GM18498 (cell line): ENCODE data around the gene PODNL1.
"Not testable (repeated sequence)": the region's sequence is repeated elsewhere in the genome, so short reads cannot be mapped to it uniquely, and the experiment has no call there.

Experiments
- ATAC-seq: cut with Tn5 transposase; IDR thresholded peaks from one replicate; pipeline ENCODE4 v1.9.1; 2021; ENCODE audit warnings: mild to moderate bottlenecking, moderate library complexity; ENCODE audit not compliant: unreplicated experiment

Gene PODNL1

DNA sequence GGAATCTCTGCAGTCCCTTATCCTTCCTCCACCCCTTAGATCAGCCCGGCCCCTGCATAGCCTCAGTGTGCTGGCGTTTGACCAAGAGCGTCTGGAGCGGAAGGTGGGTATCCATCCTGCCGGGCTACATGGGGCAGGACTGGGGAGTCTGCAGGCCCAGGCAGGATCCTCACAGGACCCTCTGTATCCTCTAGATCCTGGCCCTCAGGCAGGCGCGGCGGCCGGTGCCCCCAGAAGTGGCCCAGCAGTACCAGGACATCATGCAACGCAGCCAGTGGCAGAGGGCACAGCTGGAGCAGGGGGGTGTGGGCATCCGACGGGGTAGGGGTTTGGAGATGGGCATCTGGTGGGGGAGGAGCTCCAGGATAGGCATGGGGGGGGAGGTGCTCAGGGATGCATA lies 8.9 kb downstream of the PODNL1 start:
- ATAC-seq: no peak

DNA sequence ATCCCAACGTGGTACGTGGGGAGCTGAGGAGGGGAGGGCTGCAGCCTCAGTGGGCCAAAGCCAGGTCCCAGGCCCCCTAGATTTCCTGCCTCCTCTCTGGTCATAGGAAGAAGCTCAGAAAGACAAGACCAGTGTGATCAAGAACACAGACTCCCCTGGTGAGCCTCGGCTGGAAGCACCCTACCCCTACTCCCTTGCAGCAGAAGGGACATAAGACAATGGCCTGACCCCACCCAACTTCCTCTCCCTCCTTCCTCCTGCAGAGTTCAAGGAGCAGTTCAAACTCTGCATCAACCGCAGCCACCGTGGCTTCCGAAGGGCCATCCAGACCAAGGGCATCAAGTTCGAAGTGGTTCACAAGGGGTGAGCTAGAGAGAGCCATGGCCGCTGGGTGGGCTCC lies 11.5 kb downstream of the PODNL1 start:
- ATAC-seq: no peak

DNA sequence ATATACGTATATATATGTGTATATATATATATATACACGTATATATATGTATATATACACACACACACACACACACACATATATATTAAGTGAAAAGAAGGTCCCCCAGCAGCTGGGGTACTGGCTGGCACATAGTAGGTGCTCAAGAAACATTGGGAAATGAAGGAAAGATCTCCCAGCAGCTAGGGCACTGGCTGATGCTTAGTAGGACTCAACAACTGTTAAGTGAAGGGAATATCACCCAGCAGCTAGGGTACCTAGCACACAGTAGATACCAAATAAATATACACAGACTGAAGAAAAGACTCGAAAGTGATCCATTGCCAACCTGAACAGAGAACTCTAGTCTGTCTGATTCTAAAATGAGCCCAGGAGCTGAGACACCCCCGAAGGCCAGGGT lies 12.2 kb downstream of the PODNL1 start:
- no peak for ATAC-seq

DNA sequence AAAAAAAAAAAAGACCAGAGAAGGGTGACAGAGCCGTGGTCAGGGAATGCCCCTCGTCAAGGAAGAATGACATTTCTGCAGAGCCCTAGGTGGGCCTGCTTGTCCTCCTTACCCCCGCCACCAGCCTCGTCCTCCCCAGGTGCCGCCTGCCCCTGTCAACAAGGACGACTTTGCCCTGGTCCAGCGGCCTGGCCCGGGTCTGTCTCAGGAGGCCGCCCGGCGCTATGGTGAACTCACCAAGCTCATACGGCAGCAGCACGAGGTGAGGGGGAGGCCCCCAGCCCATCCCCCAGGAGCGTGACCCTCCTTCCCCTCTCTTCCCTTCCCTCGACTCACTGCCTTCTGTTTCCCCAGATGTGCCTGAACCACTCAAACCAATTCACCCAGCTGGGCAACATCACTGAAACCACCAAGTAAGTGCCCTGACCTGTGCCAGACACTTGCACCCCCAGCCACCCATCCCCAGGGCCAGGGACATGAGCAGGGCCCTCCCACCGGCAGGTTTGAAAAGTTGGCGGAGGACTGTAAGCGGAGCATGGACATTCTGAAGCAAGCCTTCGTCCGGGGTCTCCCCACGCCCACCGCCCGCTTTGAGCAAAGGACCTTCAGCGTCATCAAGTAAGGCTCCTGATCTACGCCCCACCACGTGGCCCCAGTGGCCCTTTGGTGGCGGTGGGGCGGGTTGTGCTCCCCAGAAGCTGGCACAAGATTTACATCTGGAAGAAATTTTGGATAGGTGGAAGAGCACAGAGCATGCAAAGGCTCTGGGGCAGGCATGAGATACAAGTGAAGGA lies 14.8 kb downstream of the PODNL1 start:
- no peak for ATAC-seq

DNA sequence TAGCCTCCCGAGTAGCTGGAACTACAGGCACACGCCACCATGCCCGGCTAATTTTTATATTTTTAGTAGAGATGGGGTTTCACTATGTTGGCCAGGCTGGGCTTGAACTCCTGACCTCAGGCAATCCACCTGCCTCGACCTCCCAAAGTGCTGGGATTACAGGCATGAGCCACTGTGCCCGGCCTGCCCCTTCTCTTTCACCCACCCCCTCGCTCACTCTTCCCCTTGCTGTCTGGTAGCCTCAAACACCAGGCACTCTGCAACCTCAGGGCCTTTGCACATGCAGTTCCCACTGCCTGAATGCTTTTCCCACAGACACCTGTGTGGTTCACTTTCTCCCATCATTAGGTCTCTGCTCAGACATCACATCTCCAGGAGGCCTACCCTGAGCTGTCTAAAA lies 16.1 kb downstream of the PODNL1 start:
- ATAC-seq: not testable (repeated sequence)

DNA sequence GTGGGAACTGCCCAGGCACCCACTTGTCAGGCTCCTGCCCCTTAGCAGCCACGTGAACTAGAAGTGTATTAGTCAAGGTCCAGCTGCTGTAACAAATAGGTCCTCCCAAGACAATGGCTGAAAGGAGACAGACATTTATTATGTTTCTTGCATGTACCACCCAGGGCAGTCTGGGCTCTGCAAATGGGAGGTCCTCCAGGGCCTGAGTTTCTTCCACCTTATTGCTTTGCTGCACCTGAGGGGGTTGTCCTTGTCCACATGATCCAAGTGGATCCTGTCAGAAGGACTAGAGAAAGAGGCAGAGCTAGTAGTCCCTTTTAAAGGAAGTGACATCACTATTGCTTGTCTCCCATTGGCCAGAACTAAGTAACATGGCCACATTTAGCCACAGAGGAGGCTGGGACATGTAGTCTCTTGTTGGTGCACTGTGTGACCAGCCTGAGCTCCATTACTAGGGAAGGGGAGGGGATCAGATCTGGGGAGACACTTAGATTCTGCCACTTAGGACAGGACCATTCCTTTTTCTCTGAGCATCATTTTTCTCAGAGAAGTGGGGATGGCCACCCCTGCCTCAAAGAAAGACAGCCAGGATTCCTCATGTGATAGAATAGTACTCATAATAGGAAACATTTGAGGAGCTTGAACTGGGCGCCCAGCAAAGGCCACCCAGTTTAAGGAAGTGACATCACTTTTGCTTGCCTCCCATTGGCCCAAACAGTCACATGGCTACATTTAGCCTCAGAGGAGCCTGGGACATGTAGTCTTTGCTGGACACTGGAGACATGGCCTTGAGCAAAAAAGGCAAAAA lies 17.1 kb downstream of the PODNL1 start:
- ATAC-seq: no peak

DNA sequence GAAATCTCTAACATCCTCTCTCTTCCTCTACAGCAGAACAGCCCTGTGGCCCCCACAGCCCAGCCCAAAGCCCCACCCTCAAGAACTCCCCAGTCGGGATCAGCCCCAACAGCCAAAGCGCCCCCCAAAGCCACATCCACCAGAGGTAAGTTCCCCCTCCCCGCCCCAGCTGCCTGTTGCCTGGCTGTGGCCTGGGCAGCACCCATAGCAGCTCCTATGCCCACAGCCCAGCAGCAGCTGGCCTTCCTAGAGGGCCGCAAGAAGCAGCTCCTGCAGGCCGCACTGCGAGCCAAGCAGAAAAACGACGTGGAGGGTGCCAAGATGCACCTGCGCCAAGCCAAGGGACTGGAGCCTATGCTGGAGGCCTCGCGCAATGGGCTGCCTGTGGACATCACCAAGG lies 17.7 kb downstream of the PODNL1 start:
- no peak for ATAC-seq

DNA sequence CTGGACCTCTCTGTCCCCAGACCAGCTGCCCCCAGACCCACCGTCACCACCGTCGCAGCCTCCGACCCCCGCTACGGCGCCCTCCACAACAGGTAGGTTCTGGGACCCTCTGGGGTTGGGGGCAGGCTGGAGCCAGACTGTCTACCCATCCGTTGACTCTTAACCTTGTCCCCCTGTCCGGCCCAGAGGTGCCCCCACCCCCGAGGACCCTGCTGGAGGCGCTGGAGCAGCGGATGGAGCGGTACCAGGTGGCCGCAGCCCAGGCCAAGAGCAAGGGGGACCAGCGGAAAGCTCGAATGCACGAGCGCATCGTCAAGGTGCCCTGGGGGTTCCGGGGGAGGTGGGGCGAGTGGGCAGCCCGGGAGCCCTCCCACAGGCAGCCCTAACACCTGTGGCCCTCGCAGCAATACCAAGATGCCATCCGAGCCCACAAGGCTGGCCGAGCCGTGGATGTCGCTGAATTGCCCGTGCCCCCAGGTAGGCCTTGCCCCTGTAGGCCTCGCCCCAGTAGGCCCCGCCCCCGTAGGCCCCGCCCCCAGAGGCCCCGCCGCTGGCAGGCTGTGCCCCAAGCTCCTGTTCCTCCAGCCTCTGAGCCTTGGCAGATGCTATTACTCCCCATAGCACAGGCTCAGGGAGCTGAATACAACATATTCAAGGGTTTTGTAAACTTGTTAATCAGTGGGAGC lies 19.3 kb downstream of the PODNL1 start:
- no peak for ATAC-seq

DNA sequence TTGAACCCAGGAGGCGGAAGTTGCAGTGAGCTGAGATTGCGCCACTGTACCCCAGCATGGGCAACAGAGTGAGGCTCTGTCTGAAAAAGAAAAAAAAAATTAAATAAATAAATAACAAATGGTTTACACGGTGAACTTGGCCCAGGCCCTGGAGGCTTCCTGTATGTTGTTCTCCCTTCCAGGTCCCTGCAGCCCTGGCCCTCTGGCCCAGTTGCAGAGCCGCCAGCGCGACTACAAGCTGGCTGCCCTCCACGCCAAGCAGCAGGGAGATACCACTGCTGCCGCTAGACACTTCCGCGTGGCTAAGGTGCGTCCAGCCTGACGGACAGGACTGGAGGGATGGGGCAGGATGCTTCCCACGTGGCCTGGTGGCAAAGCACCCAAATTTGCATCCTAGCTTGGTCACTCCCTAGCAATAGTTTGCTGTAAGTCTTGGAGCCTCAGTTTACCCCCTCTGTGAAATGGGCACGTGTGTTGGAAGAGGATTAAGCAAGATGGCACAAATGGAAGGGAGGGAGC lies 20.3 kb downstream of the PODNL1 start:
- no peak for ATAC-seq

DNA sequence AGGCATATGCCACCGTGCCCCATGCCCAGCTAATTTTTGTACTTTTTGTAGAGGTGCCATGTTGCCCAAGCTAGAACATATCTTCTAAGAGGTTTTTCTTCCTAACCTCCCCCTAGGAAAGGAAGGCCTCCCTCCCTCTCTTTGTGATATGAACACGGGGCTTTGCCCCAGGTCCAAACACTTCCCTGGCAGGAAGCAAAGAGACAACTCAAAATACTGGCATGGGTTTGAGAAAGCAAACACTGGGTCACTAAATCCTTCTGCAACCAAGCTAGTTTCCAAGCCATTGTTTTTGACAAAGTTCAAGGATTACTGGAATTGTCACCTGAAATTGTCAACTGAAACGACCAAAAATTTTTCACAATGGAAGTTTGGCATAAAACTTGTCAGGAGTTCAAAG lies 23.4 kb downstream of the PODNL1 start:
- no peak for ATAC-seq

DNA sequence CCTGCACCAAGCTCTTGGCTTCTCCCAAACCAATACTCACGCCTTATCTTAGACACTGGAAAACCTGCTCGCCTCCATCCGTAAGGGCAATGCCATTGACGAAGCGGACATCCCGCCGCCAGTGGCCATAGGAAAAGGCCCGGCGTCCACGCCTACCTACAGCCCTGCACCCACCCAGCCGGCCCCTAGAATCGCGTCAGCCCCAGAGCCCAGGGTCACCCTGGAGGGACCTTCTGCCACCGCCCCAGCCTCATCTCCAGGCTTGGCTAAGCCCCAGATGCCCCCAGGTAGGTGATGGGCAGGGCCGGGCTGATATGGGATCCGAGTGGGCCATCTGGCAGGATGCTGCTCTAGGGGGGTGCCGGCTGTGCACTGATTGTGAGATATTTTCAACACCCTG lies 24.9 kb downstream of the PODNL1 start:
- no peak for ATAC-seq

DNA sequence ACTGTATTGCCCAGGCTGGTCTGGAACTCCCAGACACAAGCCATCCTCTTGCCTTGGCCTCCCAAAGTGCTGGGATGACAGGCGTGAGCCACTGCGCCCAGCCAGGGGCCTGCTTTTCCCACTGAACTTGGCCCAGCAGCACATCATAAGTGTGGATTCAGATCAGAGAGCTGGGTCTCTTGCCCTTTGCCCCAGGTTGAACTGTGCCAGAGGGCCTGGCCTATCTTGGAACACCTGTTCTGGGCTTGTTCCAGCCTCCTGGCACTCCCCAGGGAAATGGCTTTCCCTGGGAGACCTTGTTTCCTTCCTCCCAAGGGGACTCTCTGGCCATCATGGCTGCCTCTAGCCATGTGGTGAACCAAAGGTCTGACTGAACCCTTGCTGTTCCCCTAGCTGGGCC lies 28.8 kb downstream of the PODNL1 start:
- no peak for ATAC-seq

DNA sequence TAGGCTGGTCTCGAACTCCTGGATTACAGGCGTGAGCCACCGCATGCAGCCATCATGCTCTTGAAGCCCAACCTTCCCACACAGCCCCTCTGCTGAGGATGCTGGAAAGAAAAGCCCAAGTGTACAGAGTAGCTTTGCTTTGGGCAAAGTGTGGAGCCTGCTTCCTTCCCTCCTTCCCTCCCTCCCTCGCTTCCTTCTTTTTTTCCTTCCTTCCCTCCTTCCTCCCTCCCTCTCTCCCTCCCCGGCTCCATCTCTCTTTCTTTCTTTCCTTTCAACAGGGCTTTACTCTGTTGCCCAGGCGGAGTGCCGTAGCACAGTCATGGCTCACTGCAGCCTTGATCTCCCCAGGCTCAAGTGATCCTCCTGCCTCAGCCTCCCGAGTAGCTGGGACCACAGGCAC lies 29.5 kb downstream of the PODNL1 start:
- no peak for ATAC-seq

DNA sequence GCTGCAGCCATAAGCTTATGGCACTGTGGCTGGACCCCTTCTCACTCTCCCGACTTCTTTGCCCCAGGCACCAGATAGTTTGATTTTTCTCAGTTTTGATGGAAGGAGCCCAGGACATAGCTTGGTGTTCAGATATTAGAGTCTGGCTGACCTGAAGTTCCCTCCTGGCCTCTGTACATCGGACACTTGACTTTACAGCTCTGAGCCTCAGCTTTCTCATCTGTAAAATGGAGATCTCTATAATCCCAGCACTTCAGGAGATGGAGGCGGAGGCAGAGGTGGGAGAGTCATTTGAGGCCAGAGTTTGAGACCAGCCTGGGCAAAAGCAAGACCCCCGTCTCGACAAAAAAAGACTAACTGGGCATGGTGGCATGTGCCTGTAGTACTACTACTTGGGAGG lies 31.3 kb downstream of the PODNL1 start:
- ATAC-seq: no peak

DNA sequence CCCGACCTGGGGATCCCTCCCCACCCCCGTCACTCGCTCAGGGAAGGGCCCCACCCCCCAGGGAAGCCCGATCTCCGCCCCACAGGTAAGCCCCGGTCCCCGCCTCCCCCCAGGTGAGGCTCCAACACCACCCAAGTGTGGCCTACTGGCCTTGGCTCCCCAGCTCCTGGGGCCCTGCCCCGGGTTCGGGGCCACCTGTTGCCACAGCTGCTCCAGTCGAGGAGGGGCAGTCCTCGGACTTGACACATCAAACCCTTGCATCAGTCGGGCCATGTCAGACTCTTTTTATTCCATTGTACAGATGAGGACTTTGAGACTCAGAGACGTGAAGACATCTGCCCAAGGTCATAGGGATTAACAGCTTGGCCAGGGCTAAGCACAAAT lies 31.7 kb downstream of the PODNL1 start:
- peak; percentile 4 for ATAC-seq

DNA sequence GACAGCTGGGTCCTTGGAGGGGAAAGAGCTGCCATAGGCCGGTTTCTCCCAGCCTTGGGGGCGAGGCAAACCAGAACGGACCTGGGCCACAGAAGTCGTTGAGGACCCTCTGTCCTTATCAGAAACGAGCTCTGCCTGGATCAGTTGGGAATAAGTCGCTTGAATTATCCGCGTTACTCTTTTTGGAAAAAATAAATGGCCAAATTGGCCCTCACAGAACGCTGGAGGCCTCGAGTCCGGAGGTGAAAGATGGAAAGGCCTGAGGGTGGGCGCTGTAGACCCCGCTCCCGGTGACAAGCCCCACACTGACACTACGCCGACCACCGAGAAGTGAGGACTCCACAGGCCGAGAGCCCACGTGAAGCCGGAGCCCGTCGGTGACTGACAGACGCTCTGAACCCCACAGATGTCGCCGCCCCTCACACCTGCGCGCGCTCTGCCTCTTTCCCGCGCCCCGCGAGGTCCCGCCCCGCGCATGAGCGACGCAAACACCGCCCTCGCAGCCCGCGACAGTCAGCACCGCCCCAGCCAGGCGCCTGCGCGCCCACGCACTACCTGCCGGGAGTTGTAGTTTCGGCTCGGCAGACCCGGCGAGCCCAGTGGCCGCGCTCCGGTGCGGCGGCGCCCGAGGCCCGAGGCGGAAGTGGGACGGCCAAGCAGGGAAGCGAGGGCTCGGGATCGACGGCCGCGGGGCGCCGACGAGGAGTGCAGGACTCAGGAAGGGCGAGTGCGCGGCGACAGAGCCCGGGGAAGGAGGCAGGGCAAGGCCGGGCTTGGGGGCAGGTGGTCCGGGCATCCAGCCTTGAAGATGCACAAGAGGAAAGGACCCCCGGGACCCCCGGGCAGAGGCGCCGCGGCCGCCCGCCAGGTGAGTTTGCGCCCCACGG lies 32.3 kb downstream of the PODNL1 start, which contains the start of the genes BRME1 and CC2D1A:
Gene BRME1, minus strand, starts transcription at position 484 of the 887 bp plus-strand sequence. CDS start 1,225 bp downstream, outside the sequence.
Gene CC2D1A, plus strand, starts transcription at position 568 of the 887 bp plus-strand sequence. Its CDS starts 241 bp downstream, at position 809.
- ATAC-seq: peak; percentile 94

DNA sequence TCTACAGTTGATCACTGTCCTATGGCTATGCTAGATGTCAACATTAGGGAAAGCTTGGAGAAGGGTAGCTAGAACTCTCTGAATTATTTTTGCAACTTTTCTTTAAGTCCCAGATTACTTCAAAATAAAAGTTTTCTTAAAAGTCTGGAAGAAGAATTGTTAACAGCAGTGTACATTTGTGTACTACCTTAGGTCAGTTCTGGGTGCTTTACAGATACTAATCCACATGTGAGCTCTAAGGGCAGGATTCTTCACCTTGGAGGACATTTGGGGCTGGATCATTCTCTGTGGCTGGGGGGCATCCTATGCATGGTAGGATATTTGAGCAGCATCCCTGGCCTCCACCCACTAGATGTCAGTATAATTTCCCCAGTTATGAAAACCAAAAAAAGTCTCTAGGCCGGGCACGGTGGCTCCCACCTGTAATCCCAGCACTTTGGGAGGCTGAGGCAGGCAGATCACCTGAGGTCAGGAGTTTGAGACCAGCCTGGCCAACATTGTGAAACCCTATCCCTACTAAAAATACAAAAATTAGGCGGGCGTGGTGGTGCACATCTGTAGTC lies 35.1 kb downstream of the PODNL1 start:
- no peak for ATAC-seq

DNA sequence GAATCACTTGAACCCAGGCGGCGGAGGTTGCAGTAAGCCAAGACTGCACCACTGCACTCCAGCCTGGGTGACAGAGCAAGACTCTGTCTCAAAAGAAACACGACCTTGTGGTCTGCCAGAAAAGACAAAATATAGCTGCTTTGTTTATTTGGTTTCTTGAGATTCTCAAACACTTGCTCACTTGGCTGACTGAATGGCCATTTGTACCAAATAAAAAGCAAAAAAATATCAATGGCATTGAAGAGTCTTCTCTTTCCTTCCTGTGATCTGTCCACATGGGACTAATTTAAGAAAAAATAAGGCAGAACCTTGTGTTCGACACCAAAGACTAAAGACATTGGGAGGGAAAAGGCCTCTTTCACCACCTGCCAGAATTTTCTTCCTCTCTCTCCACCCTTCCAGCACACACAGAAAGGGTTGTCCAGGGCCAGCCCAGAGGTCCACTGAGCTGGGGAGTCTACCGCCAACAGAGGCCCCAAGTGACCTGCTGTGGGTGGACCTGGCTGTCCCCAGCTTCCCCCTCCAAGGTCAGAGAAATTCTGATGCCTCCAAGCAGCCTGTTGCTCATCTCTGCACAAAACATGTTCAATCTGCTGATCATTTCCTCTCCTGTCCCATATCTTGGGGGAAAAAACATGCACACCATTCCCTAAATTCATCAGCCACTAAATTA lies 38.2 kb downstream of the PODNL1 start:
- ATAC-seq: no peak

DNA sequence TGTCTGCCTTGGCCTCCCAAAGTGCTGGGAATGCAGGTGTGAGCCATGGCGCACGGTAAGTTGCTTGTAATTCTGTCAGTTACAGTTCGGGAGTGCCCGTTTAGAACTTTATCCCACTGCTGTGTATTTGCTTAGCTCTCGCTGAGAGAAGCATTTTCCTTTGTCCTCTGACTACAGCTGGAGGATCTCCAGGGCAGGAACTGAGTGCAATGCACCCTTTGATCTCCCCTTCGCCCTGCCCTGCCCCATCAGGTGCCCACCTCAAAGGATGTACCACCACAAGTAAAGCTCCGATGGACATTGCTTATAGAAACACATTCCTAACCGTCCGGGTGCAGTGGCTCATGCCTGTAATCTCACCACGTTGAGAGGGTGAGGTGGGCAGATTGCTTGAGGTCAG lies 38.8 kb downstream of the PODNL1 start:
- no peak for ATAC-seq
